ENCODE data around the gene MYT1. TPM values are rescaled to one million over a fixed set of nuclear protein-coding genes. Genes with fewer than 3 reads are reported as not detected.

The MYT1 gene
- total and polyA plus RNA-seq, 9 of the 15 experiments (the other 6 are each of a cell fraction or from before 2014, with no cell fraction given) = 0.02 to 0.12 (median 0.06) TPM; not detected in 4

DNA sequence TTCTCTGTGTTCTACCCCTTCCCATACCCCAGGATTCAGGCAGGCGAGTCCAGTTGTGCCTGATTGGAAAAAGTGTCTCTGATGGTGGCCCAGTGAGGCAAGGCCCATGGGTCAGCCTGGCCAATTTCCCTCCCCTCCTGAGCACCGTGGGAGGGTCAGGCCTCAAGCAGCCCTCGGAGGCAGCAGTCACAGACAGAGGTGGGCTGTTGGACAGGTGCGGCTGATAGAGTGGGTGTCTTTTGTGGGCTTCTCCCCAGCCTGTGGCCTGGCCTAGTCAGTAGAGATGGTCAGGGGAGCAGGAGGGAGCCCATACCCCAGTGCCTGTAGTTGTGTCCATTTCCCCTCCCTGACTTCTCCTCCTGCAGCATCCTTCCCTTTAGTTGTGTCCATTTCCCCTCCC is 8.9 kb downstream of the MYT1 start (continued):
- no peak for TF ChIP-seq ZMIZ1 (IDR thresholded peaks at IDR 0.05; ENCODE audit: low read depth in 2 of 2, low read length in 2 of 2)

GRCh38 chr20:64176551-64176950 is 12.3 kb downstream of the MYT1 start:
- ChIA-PET CTCF (ENCODE audit: low intra/inter-chr PET ratio) (no interaction called here), POLR2A (no interaction called here)
- under 1% methylated on average over 11 of the region's 11 CpGs for WGBS (ENCODE audit: insufficient coverage, low coverage, missing lambda C conversion rate)
- no peak for DNase-seq (ENCODE audit: extremely low read depth in 1 of 4, low spot score in 3 of 4)
- Histone ChIP-seq H3K9ac (ENCODE audit: insufficient read depth in 1 of 2, low read depth in 2 of 2, low read length in 2 of 2) (no peak overlapping the region), H2AFZ (ENCODE audit: low read depth, low read length) (no peak overlapping the region), H3K4me1 (replicated peaks in 1 of 2; ENCODE audit: control insufficient read depth in 2 of 2, insufficient read depth in 2 of 2, low read length in 2 of 2) (no peaks in the 10 kb centered on the region), H3K27me3 (ENCODE audit: control insufficient read depth in 2 of 2, insufficient read depth in 2 of 2, low read length in 2 of 2) (peaks cover 9 to 38% of the 10 kb centered on the region in 2 experiments; a peak in 4 of 5 replicates), H3K36me3 (ENCODE audit: control insufficient read depth, insufficient read depth, low read length) (no peaks in the 10 kb centered on the region), H3K4me2 (ENCODE audit: insufficient read depth, low read length) (no peak overlapping the region), H3K9me1 (ENCODE audit: control insufficient read depth, insufficient read depth, low read length) (no peaks in the 10 kb centered on the region), H3K79me2 (ENCODE audit: control insufficient read depth, insufficient read depth, low read length) (no peaks in the 10 kb centered on the region), H3K9me3 (replicated peaks; ENCODE audit: control insufficient read depth, insufficient read depth, low read depth, low read length) (no peaks in the 10 kb centered on the region; the same call in 1 of the 2 replicates), H3K27ac (ENCODE audit: extremely low read depth, low read depth, low read length) (no peak overlapping the region), H4K20me1 (replicated peaks; ENCODE audit: control insufficient read depth, insufficient read depth, low read length) (no peaks in the 10 kb centered on the region; the same call in 1 of the 2 replicates), H3K4me3 (no peak overlapping the region)
- no TSS peak for BruUV-seq (replicated peaks)
- intact Hi-C loops (cut with micrococcal nuclease) = no loop called here
- no peak for ATAC-seq
- TF ChIP-seq ZNF280A (IDR thresholded peaks at IDR 0.05; ENCODE audit: low read depth, partially characterized antibody) = no peak
- TF ChIP-seq ERF (CRISPR knock-in tag; IDR thresholded peaks at IDR 0.05) = no peak
- TF ChIP-seq ZNF347 (CRISPR knock-in tag; IDR thresholded peaks at IDR 0.05; ENCODE audit: low read depth) = no peak
- no peak for TF ChIP-seq YY1 (IDR thresholded peaks at IDR 0.05; ENCODE audit: borderline replicate concordance in 1 of 3, control insufficient read depth in 1 of 3, extremely low read depth in 1 of 3, insufficient read depth in 3 of 3, insufficient read length in 1 of 3, insufficient replicate concordance in 2 of 3, low read depth in 1 of 3, low read length in 2 of 3)
- no peak for TF ChIP-seq PML (IDR thresholded peaks at IDR 0.05; ENCODE audit: low read length)
- no peak for TF ChIP-seq DACH1 (IDR thresholded peaks at IDR 0.05; ENCODE audit: partially characterized antibody)
- no peak for TF ChIP-seq RBM15 (IDR thresholded peaks at IDR 0.05; ENCODE audit: insufficient read depth, low read length)
- no peak for TF ChIP-seq SUPT5H (IDR thresholded peaks at IDR 0.05)
- TF ChIP-seq, protein P1, sequence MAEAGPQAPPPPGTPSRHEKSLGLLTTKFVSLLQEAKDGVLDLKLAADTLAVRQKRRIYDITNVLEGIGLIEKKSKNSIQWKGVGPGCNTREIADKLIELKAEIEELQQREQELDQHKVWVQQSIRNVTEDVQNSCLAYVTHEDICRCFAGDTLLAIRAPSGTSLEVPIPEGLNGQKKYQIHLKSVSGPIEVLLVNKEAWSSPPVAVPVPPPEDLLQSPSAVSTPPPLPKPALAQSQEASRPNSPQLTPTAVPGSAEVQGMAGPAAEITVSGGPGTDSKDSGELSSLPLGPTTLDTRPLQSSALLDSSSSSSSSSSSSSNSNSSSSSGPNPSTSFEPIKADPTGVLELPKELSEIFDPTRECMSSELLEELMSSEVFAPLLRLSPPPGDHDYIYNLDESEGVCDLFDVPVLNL (CRISPR knock-in tag; IDR thresholded peaks at IDR 0.05; ENCODE audit: low read depth) = no peak
- TF ChIP-seq CCAR2 (IDR thresholded peaks at IDR 0.05; ENCODE audit: low read depth, low read length) = no peak
- TF ChIP-seq HNRNPK (IDR thresholded peaks at IDR 0.05; ENCODE audit: low read depth, low read length, poor library complexity, severe bottlenecking) = no peak
- TF ChIP-seq ZNF239 (CRISPR knock-in tag; IDR thresholded peaks at IDR 0.05) = no peak
- no peak for FAIRE-seq
- in situ Hi-C loops (cut with MboI) = no loop called here
